ENCODE data around the gene ANKRD55. TPM values are rescaled to one million over a fixed set of nuclear protein-coding genes. Genes with fewer than 3 reads are reported as not detected.

Gene ANKRD55
- total RNA-seq, 1 donor from 2014 or later: 0.31 TPM

GRCh38 chr5:56077796-56078233, 155.3 kb downstream of the ANKRD55 start:
- no peak for DNase-seq

DNA sequence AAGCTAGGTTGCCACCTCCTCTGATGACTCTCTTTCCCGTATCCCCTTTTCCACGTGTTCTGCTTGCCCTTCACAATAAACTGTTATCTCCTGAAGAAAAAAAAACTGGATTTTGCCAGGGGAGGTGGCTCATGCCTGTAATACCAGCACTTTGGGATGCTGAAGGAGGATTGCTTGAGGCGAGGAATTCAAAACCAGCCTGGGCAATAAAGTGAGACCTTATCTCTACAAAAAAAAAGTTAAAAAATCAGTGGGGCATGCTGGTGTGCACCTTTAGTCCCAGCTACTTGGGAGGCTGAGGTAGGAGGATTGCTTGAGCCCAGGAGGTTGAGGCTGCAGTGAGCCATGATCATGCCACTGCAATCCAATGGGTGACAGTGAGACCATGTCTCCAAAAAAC, 156.6 kb downstream of the ANKRD55 start:
- DNase-seq: no peak

DNA sequence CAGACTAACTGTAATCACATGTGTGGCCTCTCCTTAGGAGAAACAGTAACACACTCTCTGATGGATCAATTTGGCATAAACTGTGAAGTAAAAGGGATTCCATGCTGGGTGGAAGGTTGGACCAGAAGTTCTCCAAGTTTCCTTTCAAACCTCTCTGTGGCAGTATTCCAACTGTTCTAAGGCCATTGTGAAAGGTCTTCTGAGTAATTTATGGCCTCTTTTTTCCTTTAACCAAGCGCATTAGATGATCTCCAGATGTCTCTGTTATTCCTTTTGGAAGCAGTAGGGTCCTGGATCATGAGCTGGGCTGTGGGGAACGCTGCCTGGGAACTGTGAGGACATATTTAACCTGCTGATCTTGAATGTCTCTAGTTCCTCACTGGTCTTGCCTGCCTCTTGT, 157.8 kb downstream of the ANKRD55 start:
- no peak for DNase-seq

GRCh38 chr5:56072863-56073766, 160.0 kb downstream of the ANKRD55 start:
- no peak for DNase-seq

- DNase-seq: no peak
Observed at GRCh38 chr5:56071470-56071869, 161.7 kb downstream of the ANKRD55 start.

DNA sequence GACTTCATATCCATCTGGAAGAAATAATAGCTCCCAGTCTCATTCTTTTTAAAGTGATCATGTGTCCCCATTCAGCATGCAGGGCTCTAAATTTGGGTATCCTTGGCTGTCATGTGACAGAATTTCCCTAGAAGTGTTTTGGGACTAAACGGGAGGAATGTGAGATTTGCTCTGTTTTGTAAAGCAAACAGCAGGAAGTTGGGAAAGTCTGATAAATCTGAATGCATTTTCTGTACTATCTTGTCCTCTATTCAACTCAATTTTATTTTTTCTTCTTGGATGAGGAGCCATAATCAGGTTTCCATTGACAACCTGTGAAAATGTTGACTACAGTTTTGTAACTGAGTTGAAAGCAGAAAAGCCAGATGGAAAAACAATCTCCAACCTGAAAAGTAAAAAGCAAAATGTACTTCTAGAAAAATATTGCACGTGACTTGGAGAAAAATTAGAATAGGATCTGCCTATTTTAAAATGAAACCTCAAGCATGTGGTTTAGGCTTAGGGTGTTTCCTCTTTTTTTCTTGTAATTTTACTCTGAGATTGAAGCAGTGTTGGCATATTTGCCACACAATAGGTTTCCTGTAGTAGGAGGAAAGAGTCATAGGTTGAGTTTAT, 162.2 kb downstream of the ANKRD55 start:
- DNase-seq: no peak

DNA sequence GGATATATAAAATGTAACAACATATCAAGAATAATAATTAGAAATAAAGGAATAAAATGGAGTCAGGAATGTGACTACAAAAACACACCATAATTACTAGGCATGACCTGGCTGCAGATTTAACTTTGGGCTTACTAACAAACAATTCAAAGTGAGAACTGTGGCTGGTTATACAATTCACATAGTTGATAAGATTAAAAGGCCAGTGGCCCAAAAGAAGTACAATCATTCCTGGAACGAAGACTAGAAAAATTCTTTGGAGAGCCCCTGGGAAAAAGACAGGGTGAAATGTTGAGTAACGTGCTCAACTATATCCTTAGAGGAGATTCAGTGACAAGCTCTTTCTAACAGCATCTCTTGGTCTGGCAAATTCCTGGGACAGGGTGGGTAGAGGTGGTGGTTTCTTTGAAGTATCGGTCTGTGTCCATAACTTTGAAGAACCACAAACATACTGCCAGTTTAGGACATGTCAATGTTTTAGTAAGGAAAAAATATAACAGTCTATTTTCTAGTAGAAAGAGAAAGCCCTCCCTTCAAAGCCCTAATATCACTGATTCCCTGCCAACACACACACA, 163.4 kb downstream of the ANKRD55 start:
- no peak for DNase-seq

GRCh38 chr5:56066931-56067450, 166.1 kb downstream of the ANKRD55 start:
- DNase-seq: no peak

DNA sequence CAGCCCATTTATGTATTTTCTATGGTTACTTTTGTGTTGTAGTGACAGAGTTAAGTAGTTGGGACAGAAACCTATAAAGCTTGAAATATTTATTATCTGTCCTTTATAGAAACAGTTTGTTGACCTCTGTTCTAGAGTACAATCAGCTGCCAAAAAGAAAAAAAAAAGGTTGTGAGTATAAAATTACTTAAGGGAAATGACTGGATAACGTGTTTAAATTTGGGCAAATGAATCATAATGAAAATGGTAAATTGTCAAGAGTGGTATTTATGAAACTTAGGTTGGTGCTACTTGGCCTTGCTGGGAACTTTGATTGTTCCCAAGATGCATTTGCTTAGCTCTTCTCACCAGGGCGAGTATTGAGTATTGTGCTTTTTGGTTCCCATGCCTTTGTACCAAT, 168.1 kb downstream of the ANKRD55 start:
- no peak for DNase-seq

DNA sequence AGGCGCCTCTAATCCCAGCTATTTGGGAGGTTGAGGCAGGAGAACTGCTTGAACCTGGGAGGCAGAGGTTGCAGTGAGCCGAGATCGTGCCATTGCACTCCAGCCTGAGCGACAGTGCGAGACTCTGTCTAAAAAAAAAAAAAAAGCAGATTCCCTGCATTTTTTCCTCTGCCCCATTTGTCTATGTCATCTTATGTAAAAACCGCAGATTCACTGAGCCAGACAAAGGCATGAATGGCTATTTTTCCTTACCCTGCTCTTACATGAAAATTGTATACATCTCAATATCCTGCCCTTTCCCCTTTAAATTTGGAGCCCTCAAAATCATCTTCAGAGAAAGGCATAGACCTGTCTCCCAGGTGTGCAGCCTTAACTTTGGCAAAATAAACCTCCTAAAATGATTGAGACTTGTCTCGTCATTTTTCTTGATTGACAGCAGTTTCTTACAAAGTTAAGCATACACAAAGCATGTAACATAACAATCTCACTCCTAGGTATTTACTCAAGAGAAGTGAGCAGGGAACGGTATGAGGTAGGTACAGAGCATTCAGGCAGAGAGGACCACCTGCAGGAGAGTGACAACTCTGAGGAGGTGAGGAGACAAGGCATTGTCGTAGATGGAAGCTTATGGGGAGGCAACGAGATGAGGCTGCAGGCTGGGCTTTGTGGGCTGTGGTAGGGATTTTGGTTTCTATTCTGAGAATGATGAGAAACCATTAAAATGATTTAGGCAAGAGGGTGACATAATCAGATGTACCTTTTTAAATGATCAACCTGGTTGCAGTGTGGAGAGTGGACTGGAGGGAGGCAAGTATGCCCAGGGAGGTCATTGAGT, 172.6 kb downstream of the ANKRD55 start:
- no peak for DNase-seq

DNA sequence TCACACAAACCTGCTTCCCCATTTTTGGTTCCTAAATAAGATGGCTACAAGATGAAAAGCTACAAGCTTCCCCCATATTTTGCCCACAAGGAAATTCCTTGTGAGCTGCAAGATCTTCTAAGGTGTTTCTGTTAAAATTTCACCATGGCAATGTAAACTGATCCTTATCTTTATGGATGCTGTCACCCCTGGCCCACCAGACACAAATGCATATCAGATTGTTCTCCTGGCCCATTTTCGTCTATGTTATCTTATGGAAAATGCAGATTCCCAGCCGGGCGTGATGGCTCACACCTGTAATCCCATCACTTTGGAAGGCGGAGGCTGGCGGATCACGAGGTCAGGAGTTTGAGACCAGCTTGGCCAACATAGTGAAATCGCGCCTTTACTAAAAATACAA, 173.3 kb downstream of the ANKRD55 start:
- no peak for DNase-seq

GRCh38 chr5:56056875-56057274, 176.3 kb downstream of the ANKRD55 start:
- DNase-seq: no peak

DNA sequence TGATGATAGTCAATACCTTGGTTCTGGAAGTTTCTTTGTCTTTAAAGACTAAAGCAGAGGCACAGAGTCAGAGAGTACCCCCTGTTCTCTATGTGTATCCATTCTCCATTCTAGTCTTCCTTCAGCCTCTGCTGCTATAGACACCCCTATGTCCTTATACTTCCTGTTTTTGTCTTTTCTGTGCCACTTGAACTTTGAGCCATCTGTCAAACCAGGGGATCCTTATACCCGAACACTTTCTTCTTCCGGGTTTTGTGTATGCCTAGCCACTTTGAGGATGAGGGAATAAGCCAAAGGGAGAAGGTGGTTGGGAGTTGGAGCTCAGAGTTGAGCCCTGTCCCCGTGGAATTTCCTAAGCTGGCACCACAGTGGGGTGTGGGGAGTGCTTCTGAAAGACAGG, 177.3 kb downstream of the ANKRD55 start:
- DNase-seq: no peak

DNA sequence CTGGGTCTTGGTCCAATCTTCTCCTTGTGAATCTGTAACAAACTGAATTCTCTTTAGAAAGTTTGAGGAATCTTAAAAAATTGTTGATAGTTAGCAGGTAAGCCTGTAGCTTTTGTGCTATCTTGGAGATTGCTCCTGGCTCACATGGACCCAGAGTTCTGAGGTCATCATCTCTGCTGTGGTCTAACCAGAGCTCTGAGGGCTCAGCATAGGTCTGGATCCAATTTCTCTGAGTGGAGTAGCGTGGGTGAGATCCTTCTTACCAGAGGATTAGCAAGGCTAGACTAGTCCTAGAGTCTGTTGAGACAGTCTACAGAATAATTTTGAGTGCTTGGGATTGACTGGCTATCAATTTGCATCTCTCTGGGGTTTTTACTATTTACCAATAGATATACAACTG, 177.8 kb downstream of the ANKRD55 start:
- DNase-seq: no peak

- DNase-seq: no peak
Observed at GRCh38 chr5:56054666-56055065, 178.5 kb downstream of the ANKRD55 start.

GRCh38 chr5:56053363-56053762, 179.8 kb downstream of the ANKRD55 start:
- DNase-seq: no peak

- no peak for DNase-seq
Observed at GRCh38 chr5:56052735-56053134, 180.4 kb downstream of the ANKRD55 start.

DNA sequence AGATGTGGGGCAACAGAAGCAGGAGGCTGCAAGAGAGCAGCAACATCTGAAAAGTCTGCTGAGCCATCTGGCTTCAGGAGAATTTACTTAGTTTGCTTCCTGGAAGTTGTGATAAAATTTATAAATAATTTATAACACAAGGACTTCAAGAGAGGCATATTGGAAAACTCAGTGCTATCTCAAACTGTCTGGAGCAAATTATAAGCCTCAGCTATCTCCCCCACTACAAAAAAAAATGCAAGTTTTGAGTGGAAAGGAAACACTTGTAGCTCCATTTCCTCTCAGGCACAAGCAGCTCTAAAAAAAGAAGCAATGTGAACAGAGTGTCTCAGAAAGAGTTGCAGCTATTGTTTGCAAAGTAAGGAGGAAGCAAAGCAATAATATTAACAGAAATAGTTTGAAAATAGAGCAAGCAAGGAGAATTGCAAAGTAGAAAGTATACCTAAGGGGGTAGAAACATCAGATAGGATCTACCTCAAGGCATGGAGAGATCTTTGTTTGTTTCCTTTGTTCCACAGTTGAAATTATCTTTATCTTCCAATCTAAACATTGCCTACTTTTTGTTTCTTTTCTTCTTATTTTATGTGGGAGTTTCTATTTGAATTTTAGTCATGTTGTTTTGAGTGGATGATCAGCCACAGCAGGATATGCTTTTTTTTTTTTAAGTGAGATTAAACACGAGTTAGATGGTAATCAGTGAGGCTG, 182.4 kb downstream of the ANKRD55 start:
- DNase-seq: no peak
